Activated CD4-positive, CD25-positive, alpha-beta regulatory T cell treated with anti-CD3 and anti-CD28 coated beads, Interleukin-2, amount 50 U/mL, for 16 hours (primary cell): ENCODE results near the gene MAP4.
"Not testable (repeated sequence)": the region's sequence is repeated elsewhere in the genome, so short reads cannot be mapped to it uniquely, and the experiment has no call there.

ENCODE experiments used
- DNase-seq: peaks from one replicate; pipeline ENCODE4 v3.0.0-alpha.2; 2020; ENCODE audit warnings: low read depth, low spot score

MAP4 gene

GRCh38 chr3:48016301-48016973, at the start of gene MAP4:
MAP4 (minus strand) TSS chr3:48016416; CDS start chr3:47998860, 17,556 bp downstream.
- DNase-seq, result no peak

- no peak for DNase-seq
These were observed 48.8 kb upstream of the MAP4 start for GRCh38 chr3:48065035-48065434.

DNA sequence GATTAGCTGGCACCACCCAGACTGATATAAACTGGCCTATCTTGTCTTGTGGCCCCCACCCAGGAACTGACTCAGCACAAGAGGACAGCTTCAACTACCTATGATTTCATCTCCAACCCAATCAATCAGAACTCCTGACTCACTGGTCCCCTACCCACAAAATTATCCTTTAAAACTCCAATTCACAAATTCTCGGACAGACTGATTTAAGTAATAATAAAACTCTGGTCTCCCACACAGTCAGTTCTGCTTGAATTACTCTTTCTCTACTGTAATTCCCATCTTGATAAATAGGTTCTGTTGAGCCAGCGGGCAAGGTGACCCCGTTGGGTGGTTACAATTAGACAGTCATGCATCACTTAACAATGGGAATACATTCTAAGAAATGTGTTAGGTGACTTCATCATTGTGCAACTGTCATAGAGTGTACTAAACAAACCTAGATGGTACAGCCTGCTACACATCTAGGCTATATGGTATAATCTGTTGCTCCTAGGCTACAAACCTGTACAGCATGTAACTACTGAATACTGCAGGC, 48.1 kb upstream of the MAP4 start:
- DNase-seq, result no peak

DNA sequence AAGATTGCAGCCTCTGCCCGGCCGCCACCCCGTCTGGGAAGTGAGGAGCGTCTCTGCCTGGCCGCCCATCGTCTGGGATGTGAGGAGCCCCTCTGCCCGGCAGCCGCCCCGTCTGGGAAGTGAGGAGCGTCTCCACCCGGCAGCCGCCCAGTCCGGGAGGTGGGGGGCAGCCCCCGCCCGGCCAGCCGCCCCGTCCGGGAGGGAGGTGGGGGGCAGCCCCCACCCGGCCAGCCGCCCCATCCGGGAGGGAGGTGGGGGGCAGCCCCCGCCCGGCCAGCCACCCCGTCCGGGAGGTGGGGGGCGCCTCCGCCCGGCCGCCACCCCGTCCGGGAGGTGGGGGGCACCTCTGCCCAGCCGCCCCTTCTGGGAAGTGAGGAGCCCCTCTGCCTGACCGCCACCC, 45.4 kb upstream of the MAP4 start:
- not testable (repeated sequence) for DNase-seq

- no peak for DNase-seq
These were observed 41.9 kb upstream of the MAP4 start for GRCh38 chr3:48058091-48058490.

GRCh38 chr3:48057521-48057920, 41.3 kb upstream of the MAP4 start:
- DNase-seq, result no peak

GRCh38 chr3:48047841-48048464, 31.7 kb upstream of the MAP4 start:
- no peak for DNase-seq

- no peak for DNase-seq
These were observed 26.0 kb upstream of the MAP4 start for GRCh38 chr3:48042071-48042760.

DNA sequence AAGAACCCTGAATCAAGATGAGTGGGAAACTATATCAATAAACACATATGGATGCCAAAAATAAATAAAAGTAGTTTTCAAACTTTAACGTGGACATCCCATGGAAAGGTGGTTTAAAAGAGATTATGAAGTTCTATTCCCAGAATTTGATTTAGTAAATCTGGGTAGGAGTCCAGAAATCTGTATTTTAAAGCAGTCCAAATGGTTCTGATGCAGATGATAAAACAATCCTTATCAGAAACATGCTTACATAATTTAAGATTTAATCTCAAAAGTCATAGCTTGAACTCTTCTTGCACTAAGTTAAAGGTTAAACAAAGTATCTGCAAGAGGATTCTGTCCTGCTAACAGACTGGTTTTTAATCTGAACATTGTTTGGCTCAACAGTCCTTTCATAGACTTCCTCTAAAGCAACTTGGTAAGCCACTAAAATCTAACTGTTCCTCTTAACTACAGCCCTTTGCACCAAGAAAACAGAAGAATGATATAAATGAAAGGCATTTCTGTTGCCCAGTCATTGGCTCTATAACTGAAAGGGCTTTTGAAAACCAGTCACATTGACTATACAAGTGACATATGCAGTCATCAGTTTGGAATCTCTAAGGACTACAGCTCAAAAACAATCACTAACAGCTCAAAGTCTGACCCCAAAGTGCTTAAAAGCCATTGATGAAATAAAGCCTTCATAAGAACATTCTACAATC, 23.4 kb upstream of the MAP4 start:
- no peak for DNase-seq

GRCh38 chr3:48038971-48039481, 22.8 kb upstream of the MAP4 start:
- no peak for DNase-seq

GRCh38 chr3:48034000-48034516, 17.8 kb upstream of the MAP4 start:
- DNase-seq, result no peak

DNA sequence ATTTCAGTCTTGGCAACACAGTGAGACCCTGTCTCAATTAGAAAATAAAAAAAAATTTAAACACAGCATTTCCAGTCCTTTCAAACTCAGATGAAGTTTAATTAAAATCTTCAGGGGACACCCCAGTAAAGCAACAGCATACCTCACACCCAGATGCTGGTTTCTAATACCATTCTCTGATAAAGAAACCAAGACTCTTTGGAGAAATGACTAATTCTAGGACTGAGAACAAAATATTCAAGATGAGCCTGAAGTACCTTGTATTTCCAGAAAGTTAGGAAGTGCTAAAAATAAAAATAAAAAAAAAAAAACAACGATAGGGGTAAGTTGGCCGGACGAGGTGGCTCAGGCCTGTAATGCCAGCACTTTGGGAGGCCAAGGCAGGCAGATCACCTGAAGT, 14.0 kb upstream of the MAP4 start:
- no peak for DNase-seq

DNA sequence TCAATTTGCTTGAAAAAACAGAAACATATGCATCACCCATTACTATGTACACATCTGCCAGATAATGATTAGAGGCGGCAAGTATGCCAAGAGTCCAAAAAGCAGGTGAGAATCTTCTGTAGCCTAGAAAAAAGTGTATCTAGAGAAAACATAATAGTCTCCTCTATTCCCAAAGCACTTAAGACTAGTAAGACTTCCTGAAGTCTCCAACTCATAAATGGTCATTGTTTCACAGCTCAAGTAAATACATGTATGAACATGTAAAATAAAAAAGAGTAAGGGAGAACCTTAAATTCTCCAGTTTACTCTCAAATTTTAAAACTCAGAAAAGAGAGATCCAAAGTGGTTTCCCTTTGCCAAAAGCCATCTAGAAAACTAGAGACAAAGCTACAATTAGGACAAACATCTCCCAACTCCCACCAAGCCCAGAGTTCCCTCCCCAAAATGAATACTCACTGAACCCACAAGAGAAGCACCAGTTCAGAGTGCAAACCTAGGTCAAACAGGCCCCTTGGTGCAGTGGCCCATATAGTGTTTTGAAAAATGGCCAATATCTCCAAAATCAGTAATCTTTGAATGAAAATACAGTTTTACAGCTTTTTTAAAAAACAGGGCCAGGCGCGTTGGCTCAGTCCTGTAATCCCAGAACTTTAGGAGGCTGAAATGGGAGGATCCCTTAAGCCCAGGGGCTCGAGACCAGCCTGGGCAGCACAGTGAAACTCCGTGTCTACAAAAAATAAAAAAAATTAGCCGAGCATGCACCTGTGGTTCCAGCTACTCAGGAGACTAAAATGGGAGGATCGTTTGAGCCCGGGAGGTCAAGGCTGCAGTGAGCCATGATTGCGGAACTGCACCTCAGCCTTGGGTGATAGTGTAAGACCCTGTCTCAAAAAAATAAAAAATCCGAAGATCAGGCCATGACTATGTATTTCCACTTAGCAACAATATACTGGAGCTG, 11.0 kb upstream of the MAP4 start:
- no peak for DNase-seq

GRCh38 chr3:48026098-48026497, 9.9 kb upstream of the MAP4 start:
- DNase-seq, result no peak

DNA sequence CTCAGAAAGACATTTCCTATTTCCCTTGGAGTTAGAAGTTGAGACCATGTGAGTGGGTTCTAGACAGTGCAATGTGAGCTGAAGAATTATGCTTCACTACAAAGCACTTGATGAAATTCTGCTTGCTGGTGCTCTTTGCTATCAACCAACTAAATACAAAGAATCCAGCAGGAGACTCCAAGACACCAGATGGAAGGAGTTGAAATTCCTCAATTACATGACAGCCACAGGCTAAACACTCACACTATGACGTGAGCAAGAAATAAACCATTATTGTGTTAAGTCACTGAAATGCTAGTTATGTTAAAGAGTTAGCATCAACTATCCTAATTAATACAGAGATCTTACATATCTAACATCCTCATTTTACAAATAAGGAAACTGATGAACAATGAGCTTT, 8.2 kb upstream of the MAP4 start:
- DNase-seq, result no peak

- DNase-seq, result no peak
These were observed 7.2 kb upstream of the MAP4 start for GRCh38 chr3:48023377-48023776.

- DNase-seq, result no peak
These were observed 6.0 kb upstream of the MAP4 start for GRCh38 chr3:48022178-48022577.

DNA sequence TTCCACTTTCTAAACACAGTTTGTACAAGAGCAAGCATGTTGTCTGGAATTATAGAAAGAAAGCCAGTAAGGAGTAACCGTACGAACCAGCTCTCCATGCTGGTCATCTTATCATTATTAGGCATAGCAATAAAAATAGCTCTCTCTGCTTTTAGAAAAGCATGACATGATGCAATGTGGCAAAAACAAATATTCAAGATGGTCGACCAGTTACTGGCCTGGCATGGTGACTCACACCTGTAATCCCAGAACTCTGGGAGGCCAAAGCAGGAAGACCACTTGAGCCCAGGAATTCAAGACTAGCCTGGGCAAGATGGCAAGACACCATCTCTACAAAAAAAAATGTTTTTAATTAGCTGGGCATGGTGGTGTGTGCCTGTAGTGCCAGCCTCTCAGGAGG, 2.6 kb upstream of the MAP4 start:
- DNase-seq, result no peak

DNA sequence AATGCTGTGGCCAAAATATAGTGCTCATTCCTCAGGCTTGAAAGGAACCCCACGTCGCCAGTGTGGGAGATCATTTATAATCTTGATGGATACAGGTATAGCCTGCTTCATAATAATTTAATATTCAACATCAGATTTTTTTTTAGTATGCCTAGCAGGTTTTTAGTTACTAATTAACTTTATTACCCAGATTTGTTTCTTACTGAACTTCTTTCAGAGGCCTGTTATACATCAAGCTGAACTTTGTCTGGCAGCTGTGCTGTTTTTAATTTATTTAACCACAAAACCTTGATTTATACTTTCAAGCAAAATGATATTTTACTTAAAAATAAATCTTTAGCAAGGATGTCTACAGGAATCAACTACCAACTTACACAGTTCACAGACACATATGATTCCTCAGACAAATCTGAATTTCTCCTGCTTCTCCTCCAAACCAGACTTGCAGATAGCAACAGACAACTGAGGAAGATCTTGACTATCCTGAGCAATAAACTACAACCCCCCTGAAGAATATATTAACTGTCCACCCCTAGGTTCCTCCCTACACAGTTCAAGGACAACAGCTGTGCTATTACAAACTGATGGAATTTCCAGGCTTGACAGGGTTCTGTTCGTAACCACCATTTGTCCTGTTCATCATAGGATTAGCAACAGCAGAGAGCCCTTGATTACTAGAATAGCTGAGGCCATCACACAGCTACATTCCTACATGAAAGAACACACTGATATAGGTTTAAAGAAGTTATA, 610 bp downstream of the MAP4 start:
- no peak for DNase-seq

DNA sequence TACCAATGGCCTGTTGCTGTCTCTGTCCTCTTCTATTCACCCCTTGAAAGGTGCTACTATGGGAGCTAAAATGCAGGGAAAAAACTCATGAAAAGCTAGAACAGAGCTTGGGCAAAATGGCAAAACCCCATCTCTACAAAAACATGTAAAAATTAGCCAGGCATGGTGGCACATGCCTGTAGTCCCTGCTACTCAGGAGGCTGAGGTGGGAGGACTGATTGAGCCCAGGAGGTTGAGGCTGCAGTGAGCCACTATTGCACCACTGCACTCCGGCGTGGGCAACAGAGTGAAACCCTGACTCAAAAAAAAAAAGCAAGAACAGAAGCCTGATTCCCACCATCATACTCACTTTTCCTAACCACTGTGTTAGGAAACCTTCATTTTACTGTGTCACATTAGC, 1.9 kb downstream of the MAP4 start:
- no peak for DNase-seq
